HEK293 (cell line): ENCODE data around the gene ITGA2.

Experiments used
- GLIS2 ChIP-seq: fragments of 450-650 bp; formaldehyde crosslinking; IDR thresholded peaks from 2 replicates; pipeline ENCODE4 v1.5.1; 2016; ENCODE audit warnings: missing biosample characterization, missing genetic modification characterization
- KLF10 ChIP-seq: fragments of 450-650 bp; IDR thresholded peaks from 2 replicates; pipeline ENCODE4 v1.5.1; 2018; ENCODE audit warnings: missing biosample characterization, mild to moderate bottlenecking, missing genetic modification characterization
- KLF8 ChIP-seq: fragments of 450-650 bp; formaldehyde crosslinking; IDR thresholded peaks from 2 replicates; pipeline ENCODE4 v1.5.1; 2016; ENCODE audit warnings: missing biosample characterization, missing genetic modification characterization
- SP3 ChIP-seq: fragments of 450-650 bp; formaldehyde crosslinking; IDR thresholded peaks from 2 replicates; pipeline ENCODE4 v1.5.1; 2016; ENCODE audit warnings: missing biosample characterization, missing genetic modification characterization
- ZBTB48 ChIP-seq: fragments of 450-650 bp; formaldehyde crosslinking; IDR thresholded peaks from 2 replicates; pipeline ENCODE4 v1.5.1; 2016; ENCODE audit warnings: missing biosample characterization, missing genetic modification characterization
- ZFP41 ChIP-seq: fragments of 450-650 bp; formaldehyde crosslinking; IDR thresholded peaks from 2 replicates; pipeline ENCODE4 v1.5.1; 2016; ENCODE audit warnings: missing biosample characterization, missing genetic modification characterization, borderline replicate concordance
- ZIC2 ChIP-seq: fragments of 450-650 bp; formaldehyde crosslinking; IDR thresholded peaks from 2 replicates; pipeline ENCODE4 v1.5.1; 2016; ENCODE audit warnings: missing biosample characterization, missing genetic modification characterization
- ZNF112 ChIP-seq: fragments of 450-650 bp; formaldehyde crosslinking; IDR thresholded peaks from 2 replicates; pipeline ENCODE4 v1.5.0; 2017; ENCODE audit warnings: missing biosample characterization, missing genetic modification characterization
- ZNF114 ChIP-seq: fragments of 450-650 bp; formaldehyde crosslinking; IDR thresholded peaks from 2 replicates; pipeline ENCODE4 v1.5.0; 2017; ENCODE audit warnings: missing biosample characterization, missing genetic modification characterization
- ZNF174 ChIP-seq: fragments of 450-650 bp; formaldehyde crosslinking; IDR thresholded peaks from 2 replicates; pipeline ENCODE4 v1.5.0; 2017; ENCODE audit warnings: missing biosample characterization, mild to moderate bottlenecking, missing genetic modification characterization
- ZNF19 ChIP-seq: fragments of 450-650 bp; formaldehyde crosslinking; IDR thresholded peaks from 2 replicates; pipeline ENCODE4; 2016; ENCODE audit warnings: missing biosample characterization, missing genetic modification characterization, low read depth
- ZNF202 ChIP-seq: fragments of 450-650 bp; formaldehyde crosslinking; IDR thresholded peaks from 2 replicates; pipeline ENCODE4 v1.5.1; 2016; ENCODE audit warnings: missing biosample characterization, missing genetic modification characterization, borderline replicate concordance
- ZNF660 ChIP-seq: fragments of 450-650 bp; IDR thresholded peaks from 2 replicates; pipeline ENCODE4 v1.5.1; 2018; ENCODE audit warnings: missing biosample characterization, mild to moderate bottlenecking, missing genetic modification characterization
- ZNF76 ChIP-seq: fragments of 450-650 bp; formaldehyde crosslinking; IDR thresholded peaks from 2 replicates; pipeline ENCODE4; 2016; ENCODE audit warnings: low read depth, missing biosample characterization, missing genetic modification characterization, borderline replicate concordance
- ZNF837 ChIP-seq: fragments of 450-650 bp; formaldehyde crosslinking; IDR thresholded peaks from 2 replicates; pipeline ENCODE4 v1.5.1; 2016; ENCODE audit warnings: missing biosample characterization, missing genetic modification characterization
- ZSCAN16 ChIP-seq: fragments of 450-650 bp; formaldehyde crosslinking; IDR thresholded peaks from 2 replicates; pipeline ENCODE4 v1.5.1; 2016; ENCODE audit warnings: missing biosample characterization, missing genetic modification characterization
- ZSCAN30 ChIP-seq: fragments of 450-650 bp; IDR thresholded peaks from 2 replicates; pipeline ENCODE4 v1.5.1; 2018; ENCODE audit warnings: missing biosample characterization, mild to moderate bottlenecking, missing genetic modification characterization, moderate library complexity
- ZXDB ChIP-seq: fragments of 450-650 bp; formaldehyde crosslinking; IDR thresholded peaks from 2 replicates; pipeline ENCODE4 v1.5.1; 2016; ENCODE audit warnings: missing biosample characterization, missing genetic modification characterization
- TF ChIP-seq, protein P1 (sequence below): fragments of 450-650 bp; formaldehyde crosslinking; IDR thresholded peaks from 2 replicates; pipeline ENCODE4 v1.5.1; 2016; ENCODE audit warnings: missing biosample characterization, missing genetic modification characterization
- TF ChIP-seq, protein P2 (sequence below): fragments of 450-650 bp; formaldehyde crosslinking; IDR thresholded peaks from 2 replicates; pipeline ENCODE4 v1.5.1; 2016; ENCODE audit warnings: missing biosample characterization, missing genetic modification characterization
- TF ChIP-seq, protein P3 (sequence below): fragments of 450-650 bp; formaldehyde crosslinking; IDR thresholded peaks from 2 replicates; pipeline ENCODE4 v1.5.1; 2016; ENCODE audit warnings: missing biosample characterization, missing genetic modification characterization, low read depth
- TF ChIP-seq, protein P4 (sequence below): fragments of 450-650 bp; formaldehyde crosslinking; IDR thresholded peaks from 2 replicates; pipeline ENCODE4 v1.5.1; 2016; ENCODE audit warnings: missing biosample characterization, missing genetic modification characterization
- TF ChIP-seq, protein P5 (sequence below): fragments of 450-650 bp; formaldehyde crosslinking; conservative IDR thresholded peaks from 2 replicates; pipeline ENCODE4 v1.5.1; 2016; ENCODE audit warnings: low read depth, missing biosample characterization, missing genetic modification characterization

The ITGA2 gene

DNA sequence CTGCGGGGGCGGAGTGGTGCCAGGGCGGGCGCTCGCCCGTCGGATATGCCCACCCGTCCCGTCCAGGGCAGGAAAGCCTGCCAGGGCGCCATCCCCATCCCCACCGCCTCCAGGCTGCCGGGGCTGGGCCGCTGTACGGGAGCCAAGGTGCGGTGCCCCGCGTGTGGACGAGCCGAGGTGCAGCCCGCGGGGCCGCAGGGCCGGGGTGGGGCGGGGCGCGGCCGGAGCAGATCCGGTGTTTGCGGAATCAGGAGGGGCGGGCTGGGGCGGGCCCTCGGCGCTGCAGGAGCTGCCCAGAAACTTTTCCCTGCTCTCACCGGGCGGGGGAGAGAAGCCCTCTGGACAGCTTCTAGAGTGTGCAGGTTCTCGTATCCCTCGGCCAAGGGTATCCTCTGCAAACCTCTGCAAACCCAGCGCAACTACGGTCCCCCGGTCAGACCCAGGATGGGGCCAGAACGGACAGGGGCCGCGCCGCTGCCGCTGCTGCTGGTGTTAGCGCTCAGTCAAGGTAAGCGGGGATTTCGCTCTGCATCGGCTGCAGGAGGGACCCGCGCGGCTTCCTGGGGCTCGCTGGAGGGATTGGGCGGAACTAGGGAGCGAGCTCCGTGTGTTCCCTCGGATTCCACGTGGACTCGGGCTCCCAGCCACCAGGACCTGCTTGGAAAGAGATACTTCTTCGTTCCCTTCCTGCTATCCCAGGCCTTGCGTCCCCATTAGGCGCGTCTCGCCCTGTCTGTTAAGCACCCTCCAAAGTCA is at the start of gene ITGA2 (continued):
- peak; percentile 54; the same call in 1 of the 2 replicates for TF ChIP-seq SP3 (tag by site-specific recombination)
- no peak for TF ChIP-seq ZNF76 (tag by site-specific recombination)
- TF ChIP-seq ZIC2 (tag by site-specific recombination) = no peak
- TF ChIP-seq ZNF114 (tag by site-specific recombination) = no peak
- no peak for TF ChIP-seq ZFP41 (tag by site-specific recombination)
- TF ChIP-seq, protein P1, sequence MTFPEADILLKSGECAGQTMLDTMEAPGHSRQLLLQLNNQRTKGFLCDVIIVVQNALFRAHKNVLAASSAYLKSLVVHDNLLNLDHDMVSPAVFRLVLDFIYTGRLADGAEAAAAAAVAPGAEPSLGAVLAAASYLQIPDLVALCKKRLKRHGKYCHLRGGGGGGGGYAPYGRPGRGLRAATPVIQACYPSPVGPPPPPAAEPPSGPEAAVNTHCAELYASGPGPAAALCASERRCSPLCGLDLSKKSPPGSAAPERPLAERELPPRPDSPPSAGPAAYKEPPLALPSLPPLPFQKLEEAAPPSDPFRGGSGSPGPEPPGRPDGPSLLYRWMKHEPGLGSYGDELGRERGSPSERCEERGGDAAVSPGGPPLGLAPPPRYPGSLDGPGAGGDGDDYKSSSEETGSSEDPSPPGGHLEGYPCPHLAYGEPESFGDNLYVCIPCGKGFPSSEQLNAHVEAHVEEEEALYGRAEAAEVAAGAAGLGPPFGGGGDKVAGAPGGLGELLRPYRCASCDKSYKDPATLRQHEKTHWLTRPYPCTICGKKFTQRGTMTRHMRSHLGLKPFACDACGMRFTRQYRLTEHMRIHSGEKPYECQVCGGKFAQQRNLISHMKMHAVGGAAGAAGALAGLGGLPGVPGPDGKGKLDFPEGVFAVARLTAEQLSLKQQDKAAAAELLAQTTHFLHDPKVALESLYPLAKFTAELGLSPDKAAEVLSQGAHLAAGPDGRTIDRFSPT (tag by site-specific recombination) = peak; percentile 11; the same call in 1 of the 2 replicates
- TF ChIP-seq KLF8 = peak; percentile 65
- TF ChIP-seq, protein P2, sequence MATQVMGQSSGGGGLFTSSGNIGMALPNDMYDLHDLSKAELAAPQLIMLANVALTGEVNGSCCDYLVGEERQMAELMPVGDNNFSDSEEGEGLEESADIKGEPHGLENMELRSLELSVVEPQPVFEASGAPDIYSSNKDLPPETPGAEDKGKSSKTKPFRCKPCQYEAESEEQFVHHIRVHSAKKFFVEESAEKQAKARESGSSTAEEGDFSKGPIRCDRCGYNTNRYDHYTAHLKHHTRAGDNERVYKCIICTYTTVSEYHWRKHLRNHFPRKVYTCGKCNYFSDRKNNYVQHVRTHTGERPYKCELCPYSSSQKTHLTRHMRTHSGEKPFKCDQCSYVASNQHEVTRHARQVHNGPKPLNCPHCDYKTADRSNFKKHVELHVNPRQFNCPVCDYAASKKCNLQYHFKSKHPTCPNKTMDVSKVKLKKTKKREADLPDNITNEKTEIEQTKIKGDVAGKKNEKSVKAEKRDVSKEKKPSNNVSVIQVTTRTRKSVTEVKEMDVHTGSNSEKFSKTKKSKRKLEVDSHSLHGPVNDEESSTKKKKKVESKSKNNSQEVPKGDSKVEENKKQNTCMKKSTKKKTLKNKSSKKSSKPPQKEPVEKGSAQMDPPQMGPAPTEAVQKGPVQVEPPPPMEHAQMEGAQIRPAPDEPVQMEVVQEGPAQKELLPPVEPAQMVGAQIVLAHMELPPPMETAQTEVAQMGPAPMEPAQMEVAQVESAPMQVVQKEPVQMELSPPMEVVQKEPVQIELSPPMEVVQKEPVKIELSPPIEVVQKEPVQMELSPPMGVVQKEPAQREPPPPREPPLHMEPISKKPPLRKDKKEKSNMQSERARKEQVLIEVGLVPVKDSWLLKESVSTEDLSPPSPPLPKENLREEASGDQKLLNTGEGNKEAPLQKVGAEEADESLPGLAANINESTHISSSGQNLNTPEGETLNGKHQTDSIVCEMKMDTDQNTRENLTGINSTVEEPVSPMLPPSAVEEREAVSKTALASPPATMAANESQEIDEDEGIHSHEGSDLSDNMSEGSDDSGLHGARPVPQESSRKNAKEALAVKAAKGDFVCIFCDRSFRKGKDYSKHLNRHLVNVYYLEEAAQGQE (tag by site-specific recombination) = no peak
- TF ChIP-seq, protein P3, sequence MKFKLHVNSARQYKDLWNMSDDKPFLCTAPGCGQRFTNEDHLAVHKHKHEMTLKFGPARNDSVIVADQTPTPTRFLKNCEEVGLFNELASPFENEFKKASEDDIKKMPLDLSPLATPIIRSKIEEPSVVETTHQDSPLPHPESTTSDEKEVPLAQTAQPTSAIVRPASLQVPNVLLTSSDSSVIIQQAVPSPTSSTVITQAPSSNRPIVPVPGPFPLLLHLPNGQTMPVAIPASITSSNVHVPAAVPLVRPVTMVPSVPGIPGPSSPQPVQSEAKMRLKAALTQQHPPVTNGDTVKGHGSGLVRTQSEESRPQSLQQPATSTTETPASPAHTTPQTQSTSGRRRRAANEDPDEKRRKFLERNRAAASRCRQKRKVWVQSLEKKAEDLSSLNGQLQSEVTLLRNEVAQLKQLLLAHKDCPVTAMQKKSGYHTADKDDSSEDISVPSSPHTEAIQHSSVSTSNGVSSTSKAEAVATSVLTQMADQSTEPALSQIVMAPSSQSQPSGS (tag by site-specific recombination) = no peak
- no peak for TF ChIP-seq ZNF202
- TF ChIP-seq ZXDB = peak; percentile 54; the same call in 1 of the 2 replicates
- TF ChIP-seq, protein P4, sequence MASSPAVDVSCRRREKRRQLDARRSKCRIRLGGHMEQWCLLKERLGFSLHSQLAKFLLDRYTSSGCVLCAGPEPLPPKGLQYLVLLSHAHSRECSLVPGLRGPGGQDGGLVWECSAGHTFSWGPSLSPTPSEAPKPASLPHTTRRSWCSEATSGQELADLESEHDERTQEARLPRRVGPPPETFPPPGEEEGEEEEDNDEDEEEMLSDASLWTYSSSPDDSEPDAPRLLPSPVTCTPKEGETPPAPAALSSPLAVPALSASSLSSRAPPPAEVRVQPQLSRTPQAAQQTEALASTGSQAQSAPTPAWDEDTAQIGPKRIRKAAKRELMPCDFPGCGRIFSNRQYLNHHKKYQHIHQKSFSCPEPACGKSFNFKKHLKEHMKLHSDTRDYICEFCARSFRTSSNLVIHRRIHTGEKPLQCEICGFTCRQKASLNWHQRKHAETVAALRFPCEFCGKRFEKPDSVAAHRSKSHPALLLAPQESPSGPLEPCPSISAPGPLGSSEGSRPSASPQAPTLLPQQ (tag by site-specific recombination) = peak; percentile 55; the same call in 1 of the 2 replicates
- TF ChIP-seq ZNF837 = no peak
- TF ChIP-seq GLIS2 = peak; percentile 79
- TF ChIP-seq ZSCAN16 (tag by site-specific recombination) = peak; percentile 25; the same call in 1 of the 2 replicates
- peak; percentile 41; the same call in 1 of the 2 replicates for TF ChIP-seq KLF10 (tag by site-specific recombination)
- TF ChIP-seq ZNF660 (tag by site-specific recombination) = no peak
- peak; percentile 87 for TF ChIP-seq ZBTB48
- TF ChIP-seq, protein P5, sequence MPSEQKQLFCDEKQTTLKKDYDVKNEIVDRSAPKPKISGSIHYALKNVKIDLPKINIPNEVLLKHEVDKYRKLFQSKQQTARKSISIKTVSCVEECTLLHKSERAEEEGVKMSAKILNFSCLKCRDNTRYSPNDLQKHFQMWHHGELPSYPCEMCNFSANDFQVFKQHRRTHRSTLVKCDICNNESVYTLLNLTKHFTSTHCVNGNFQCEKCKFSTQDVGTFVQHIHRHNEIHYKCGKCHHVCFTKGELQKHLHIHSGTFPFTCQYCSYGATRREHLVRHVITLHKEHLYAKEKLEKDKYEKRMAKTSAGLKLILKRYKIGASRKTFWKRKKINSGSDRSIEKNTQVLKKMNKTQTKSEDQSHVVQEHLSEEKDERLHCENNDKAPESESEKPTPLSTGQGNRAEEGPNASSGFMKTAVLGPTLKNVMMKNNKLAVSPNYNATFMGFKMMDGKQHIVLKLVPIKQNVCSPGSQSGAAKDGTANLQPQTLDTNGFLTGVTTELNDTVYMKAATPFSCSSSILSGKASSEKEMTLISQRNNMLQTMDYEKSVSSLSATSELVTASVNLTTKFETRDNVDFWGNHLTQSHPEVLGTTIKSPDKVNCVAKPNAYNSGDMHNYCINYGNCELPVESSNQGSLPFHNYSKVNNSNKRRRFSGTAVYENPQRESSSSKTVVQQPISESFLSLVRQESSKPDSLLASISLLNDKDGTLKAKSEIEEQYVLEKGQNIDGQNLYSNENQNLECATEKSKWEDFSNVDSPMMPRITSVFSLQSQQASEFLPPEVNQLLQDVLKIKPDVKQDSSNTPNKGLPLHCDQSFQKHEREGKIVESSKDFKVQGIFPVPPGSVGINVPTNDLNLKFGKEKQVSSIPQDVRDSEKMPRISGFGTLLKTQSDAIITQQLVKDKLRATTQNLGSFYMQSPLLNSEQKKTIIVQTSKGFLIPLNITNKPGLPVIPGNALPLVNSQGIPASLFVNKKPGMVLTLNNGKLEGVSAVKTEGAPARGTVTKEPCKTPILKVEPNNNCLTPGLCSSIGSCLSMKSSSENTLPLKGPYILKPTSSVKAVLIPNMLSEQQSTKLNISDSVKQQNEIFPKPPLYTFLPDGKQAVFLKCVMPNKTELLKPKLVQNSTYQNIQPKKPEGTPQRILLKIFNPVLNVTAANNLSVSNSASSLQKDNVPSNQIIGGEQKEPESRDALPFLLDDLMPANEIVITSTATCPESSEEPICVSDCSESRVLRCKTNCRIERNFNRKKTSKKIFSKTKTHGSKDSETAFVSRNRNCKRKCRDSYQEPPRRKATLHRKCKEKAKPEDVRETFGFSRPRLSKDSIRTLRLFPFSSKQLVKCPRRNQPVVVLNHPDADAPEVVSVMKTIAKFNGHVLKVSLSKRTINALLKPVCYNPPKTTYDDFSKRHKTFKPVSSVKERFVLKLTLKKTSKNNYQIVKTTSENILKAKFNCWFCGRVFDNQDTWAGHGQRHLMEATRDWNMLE (tag by site-specific recombination) = no peak
- no peak for TF ChIP-seq ZNF19
- peak; percentile 26; the same call in 1 of the 2 replicates for TF ChIP-seq ZSCAN30
- TF ChIP-seq ZNF112 (tag by site-specific recombination) = no peak
- no peak for TF ChIP-seq ZNF174 (tag by site-specific recombination)
